Subcutaneous adipose tissue (tissue), 4 donors: ENCODE data around the gene MX1. TPM values are rescaled to one million over a fixed set of nuclear protein-coding genes. Genes with fewer than 3 reads are reported as not detected.

Experiments used
- total RNA-seq, 4 donors: library from RNA; depleted of rRNA; stranded (reverse); fragments of >200 nt; gene quantifications; one replicate each; pipeline ENCODE4 v1.1.0, GENCODE V29; 2016
- TF ChIP-seq, protein P1 (sequence below): fragments of 450-650 bp; IDR thresholded peaks from one replicate; pipeline ENCODE4 v1.5.1; 2016; ENCODE audit warnings: low read depth, mild to moderate bottlenecking, control low read depth, antibody characterized with exemption, moderate library complexity

Gene MX1
- total RNA-seq, 4 donors from 2014 or later: 12.6 to 47.5 (median 29.4) TPM

DNA sequence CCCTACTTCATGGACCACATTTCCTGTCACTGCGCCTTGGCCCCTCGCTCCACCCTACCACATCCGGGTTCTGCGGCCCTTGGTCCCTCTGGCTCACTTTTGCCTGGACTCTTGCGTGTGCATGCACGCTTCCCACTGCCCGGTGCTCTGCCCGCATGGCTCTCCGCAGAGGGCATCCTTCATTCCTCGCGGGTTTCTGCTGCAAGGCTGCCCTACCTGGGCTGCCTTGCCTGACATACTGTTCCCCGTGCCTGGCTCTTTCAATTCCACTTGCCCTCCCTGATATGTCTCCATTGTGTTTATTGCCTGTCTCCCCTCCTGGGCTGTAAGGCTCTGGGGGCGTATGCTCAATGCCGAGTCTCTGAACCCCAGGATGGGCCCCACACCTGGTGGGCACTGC is 37.8 kb upstream of the MX1 start:
- TF ChIP-seq, protein P1, sequence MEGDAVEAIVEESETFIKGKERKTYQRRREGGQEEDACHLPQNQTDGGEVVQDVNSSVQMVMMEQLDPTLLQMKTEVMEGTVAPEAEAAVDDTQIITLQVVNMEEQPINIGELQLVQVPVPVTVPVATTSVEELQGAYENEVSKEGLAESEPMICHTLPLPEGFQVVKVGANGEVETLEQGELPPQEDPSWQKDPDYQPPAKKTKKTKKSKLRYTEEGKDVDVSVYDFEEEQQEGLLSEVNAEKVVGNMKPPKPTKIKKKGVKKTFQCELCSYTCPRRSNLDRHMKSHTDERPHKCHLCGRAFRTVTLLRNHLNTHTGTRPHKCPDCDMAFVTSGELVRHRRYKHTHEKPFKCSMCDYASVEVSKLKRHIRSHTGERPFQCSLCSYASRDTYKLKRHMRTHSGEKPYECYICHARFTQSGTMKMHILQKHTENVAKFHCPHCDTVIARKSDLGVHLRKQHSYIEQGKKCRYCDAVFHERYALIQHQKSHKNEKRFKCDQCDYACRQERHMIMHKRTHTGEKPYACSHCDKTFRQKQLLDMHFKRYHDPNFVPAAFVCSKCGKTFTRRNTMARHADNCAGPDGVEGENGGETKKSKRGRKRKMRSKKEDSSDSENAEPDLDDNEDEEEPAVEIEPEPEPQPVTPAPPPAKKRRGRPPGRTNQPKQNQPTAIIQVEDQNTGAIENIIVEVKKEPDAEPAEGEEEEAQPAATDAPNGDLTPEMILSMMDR: no peak

DNA sequence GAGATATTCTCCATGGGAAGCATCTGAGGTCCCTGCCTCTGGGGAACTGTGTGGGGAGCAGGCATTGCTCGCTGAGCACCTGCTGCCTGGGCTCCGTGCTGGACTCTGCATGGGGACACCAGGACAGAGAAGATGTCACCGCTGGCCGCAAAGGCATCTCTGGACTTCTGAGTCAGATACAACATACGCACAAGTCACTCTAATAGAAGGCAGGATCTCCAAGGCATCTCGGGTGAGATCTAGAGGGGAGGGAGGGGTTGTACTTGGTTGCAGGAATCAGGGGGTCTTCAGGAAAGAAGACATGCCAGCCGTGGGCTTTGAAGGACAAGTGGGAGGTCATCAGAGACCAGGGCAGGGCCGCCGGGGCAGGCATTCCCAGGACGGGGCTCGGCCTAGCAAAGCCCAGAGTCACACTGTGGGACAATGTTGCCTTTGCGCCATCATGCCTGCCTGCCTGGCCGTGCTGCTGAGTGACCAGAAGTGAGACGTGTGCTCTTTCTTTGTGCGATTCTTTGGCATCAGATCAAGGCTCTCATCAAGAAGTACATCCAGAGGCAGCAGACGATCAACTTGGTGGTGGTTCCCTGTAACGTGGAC is 35.9 kb upstream of the MX1 start:
- TF ChIP-seq, protein P1: no peak

DNA sequence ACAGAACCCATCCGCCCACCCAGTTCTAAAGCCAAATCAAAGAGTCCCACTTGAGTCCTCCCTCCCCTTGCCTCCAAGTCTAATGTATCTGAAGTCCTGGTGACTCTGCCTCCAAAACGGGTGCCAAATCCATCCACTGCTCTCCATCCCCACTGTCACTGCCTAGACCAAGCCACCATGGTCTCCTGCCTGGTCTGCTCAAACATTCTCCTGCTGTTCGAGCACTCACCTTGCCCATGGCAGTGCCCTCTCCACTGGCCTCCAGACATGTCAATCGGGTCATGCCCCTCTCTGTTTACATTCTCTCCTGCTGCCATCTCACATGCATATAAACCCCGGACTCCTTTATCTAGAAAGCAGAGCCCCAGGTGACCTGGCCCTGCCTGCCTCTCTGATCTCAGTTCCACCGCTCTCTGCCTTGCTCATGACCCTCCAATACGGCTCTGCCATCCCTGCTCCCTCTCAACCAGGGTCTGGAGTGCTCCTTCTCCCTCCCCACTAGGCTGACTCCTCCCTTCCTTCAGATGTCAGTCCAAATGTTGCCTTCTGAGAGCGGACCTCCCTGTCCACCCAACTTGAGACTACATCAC is 32.1 kb upstream of the MX1 start:
- TF ChIP-seq, protein P1: no peak

DNA sequence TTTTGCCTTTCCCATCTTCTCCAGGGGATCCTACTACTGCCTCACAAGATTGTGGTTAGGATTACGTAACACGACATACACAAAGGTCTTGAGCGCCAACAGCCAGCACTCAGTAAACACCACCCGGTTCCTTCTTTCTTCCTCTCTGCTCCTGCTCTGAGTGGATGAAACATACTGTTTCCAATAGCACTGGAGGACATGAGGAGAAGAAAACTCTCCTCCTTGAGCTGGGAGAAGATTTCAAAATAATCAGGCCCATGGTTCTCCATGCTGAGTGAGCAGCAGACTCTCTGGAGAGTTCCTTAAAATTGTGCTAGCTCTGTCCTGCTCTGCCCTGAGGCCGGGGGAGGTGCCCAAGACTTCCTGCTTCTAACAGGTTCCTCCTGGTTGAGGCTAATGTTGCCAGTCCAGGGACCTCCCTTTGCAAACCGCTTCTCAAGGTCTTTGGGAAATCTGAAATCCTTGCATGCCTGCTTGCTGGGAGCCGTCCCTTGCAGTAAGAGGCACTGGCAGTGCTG is 29.4 kb upstream of the MX1 start:
- TF ChIP-seq, protein P1: no peak

DNA sequence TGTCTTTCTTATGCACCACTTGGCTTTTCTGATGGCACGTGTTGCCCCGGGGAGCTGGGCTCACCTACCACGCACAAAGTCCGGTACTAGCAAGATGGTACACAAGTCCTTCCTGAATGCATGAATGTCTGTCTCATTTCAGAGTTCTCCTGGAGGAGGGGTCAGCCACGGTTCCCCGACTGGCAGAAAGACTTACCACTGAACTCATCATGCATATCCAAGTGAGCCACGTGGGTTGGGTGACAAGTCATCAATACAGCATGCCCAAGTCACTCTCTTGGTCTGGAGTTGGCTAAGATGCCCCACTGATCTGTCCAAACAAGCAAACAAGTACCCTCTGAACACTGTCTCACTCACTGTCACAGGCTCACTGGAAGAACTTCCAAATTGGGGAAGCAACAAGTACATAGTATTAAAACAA is 28.6 kb upstream of the MX1 start:
- TF ChIP-seq, protein P1: no peak

DNA sequence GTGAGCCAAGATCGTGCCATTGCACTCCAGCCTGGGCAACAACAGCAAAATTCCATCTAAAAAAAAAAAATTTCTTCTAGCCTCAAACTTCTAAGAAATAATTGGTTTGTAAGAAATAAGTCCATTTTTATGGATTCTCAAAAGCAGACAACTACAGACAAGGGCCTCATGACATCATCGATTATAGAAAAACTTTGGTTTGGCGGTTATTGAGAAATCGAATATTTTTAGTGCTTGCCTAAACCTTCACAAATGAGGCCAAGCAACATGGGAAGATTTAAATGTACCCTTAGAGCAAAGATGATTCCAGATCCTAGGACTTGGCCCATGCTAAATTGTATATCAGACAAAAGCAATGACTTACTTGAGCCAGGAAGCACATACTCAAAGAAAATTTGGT is 27.8 kb upstream of the MX1 start:
- TF ChIP-seq, protein P1: no peak

DNA sequence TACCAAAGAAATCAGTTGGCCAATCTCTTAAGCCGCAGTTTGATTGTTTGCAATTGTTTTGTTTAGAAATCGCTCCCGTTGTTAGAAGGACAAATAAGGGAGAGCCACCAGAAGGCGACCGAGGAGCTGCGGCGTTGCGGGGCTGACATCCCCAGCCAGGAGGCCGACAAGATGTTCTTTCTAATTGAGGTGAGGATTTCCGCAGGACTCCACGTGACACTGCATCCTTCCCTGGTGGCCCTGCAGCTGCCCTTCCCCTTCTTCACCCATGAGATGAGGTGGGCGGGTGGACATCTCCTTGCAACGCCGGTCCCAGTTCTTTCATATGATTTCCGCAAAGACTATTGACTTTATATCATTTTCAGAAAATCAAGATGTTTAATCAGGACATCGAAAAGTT is 27.2 kb upstream of the MX1 start:
- TF ChIP-seq, protein P1: no peak
